Stimulated activated CD4-positive, alpha-beta T cell treated with anti-CD3 and anti-CD28 coated beads, Interleukin-2, amount 100 ng/mL, for 24 hours (primary cell): ENCODE data around the gene LBHD2.

Experiments
- DNase-seq, 2 donors: peaks; one replicate each; pipeline ENCODE4 v3.0.0-alpha.2; 2020

The LBHD2 gene

GRCh38 chr14:103121121-103121845 is 37.3 kb downstream of the LBHD2 start:
- DNase-seq, result no peak

GRCh38 chr14:103121846-103122584 is 38.0 kb downstream of the LBHD2 start:
- no peak for DNase-seq

GRCh38 chr14:103122585-103122946 is 38.6 kb downstream of the LBHD2 start:
- no peak for DNase-seq

GRCh38 chr14:103122947-103123633 is 39.1 kb downstream of the LBHD2 start, which contains the start of gene TNFAIP2:
TNFAIP2 (plus strand) TSS chr14:103123461; CDS start chr14:103126458, 2,997 bp downstream.
- no peak for DNase-seq

- DNase-seq, result no peak
Observed at GRCh38 chr14:103123634-103124500, 39.9 kb downstream of the LBHD2 start.

GRCh38 chr14:103124501-103125001 is 40.5 kb downstream of the LBHD2 start:
- DNase-seq, result no peak

- DNase-seq, result no peak
Observed at GRCh38 chr14:103125098-103126070, 41.4 kb downstream of the LBHD2 start.

GRCh38 chr14:103126088-103126872 is 42.3 kb downstream of the LBHD2 start:
- no peak for DNase-seq

GRCh38 chr14:103126873-103127304 is 42.9 kb downstream of the LBHD2 start:
- no peak for DNase-seq

- DNase-seq, result no peak
Observed at GRCh38 chr14:103127356-103127755, 43.3 kb downstream of the LBHD2 start.

- DNase-seq, result no peak
Observed at GRCh38 chr14:103127861-103128598, 44.0 kb downstream of the LBHD2 start.

- DNase-seq, result no peak
Observed at GRCh38 chr14:103128631-103129300, 44.8 kb downstream of the LBHD2 start.

- DNase-seq, result no peak
Observed at GRCh38 chr14:103129301-103130016, 45.4 kb downstream of the LBHD2 start.

- no peak for DNase-seq
Observed at GRCh38 chr14:103130017-103130764, 46.2 kb downstream of the LBHD2 start.

- DNase-seq, result no peak
Observed at GRCh38 chr14:103130965-103131364, 47.0 kb downstream of the LBHD2 start.

GRCh38 chr14:103131580-103131979 is 47.6 kb downstream of the LBHD2 start:
- DNase-seq, result no peak

GRCh38 chr14:103132381-103133209 is 48.6 kb downstream of the LBHD2 start:
- no peak for DNase-seq
